ENCODE results near the gene SH3BP1. TPM values are rescaled to one million over a fixed set of nuclear protein-coding genes. Genes with fewer than 3 reads are reported as not detected.

The SH3BP1 gene
- total RNA-seq, 1 experiment from 2014 or later = 12.9 TPM

DNA sequence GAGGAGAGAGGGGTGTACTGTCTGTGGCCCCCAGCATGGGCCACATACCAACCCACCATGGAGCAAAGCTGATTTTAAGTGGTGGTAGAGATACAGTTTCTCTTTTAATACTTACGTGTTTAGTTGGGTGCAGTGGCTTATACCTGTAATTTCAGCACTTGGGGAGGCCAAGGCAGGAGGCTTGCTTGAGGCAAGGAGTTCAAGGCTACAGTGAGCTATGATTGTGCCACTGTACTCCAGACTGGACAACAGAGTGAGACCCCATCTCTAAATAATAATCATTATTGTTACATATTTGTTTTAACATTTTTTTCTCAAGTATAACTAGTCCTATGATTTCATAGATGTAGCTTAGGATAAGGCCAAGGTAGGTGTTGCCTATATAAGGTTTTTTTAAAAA lies 22.0 kb upstream of the SH3BP1 start:
- TF ChIP-seq EZH2 (IDR thresholded peaks at IDR 0.05; ENCODE audit: borderline replicate concordance, low read depth, low read length, poor library complexity, severe bottlenecking) = no peak
- TF ChIP-seq, protein P1, sequence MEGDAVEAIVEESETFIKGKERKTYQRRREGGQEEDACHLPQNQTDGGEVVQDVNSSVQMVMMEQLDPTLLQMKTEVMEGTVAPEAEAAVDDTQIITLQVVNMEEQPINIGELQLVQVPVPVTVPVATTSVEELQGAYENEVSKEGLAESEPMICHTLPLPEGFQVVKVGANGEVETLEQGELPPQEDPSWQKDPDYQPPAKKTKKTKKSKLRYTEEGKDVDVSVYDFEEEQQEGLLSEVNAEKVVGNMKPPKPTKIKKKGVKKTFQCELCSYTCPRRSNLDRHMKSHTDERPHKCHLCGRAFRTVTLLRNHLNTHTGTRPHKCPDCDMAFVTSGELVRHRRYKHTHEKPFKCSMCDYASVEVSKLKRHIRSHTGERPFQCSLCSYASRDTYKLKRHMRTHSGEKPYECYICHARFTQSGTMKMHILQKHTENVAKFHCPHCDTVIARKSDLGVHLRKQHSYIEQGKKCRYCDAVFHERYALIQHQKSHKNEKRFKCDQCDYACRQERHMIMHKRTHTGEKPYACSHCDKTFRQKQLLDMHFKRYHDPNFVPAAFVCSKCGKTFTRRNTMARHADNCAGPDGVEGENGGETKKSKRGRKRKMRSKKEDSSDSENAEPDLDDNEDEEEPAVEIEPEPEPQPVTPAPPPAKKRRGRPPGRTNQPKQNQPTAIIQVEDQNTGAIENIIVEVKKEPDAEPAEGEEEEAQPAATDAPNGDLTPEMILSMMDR (conservative IDR thresholded peaks at IDR 0.05; ENCODE audit: low read depth, low read length) = no peak
- DNase-seq (ENCODE audit: low spot score) = no peak
- intact Hi-C loops (cut with micrococcal nuclease; ENCODE audit: unreplicated experiment) = no loop called here
- POLR2A ChIA-PET (ENCODE audit: low non-redundant PET) = no interaction called here
- TSS peak; percentile 28 for BruUV-seq (replicated peaks)
- H3K4me1 ChIP-seq (ENCODE audit: insufficient read depth, low read length, poor library complexity, severe bottlenecking) = peaks cover 11% of the 10 kb centered on the region
- H3K27ac ChIP-seq (ENCODE audit: low read depth, low read length, poor library complexity, severe bottlenecking) = no peak overlapping the region
- H3K4me3 ChIP-seq (ENCODE audit: low read depth, low read length, poor library complexity, severe bottlenecking) = no peak overlapping the region
- CTCF ChIA-PET = interaction anchor here (0.8 kb wide), 1 partner anchor 25 kb away, joined by 3 read pairs; no protein-coding TSS in a partner anchor
- no peaks in the 10 kb centered on the region for H3K9me3 ChIP-seq (ENCODE audit: low read depth, low read length, poor library complexity, severe bottlenecking)
- H3K36me3 ChIP-seq (ENCODE audit: insufficient read depth, low read length, poor library complexity, severe bottlenecking) = peaks cover 43% of the 10 kb centered on the region
- H3K27me3 ChIP-seq (replicated peaks; ENCODE audit: insufficient read depth, low read depth, low read length, poor library complexity) = no peaks in the 10 kb centered on the region

DNA sequence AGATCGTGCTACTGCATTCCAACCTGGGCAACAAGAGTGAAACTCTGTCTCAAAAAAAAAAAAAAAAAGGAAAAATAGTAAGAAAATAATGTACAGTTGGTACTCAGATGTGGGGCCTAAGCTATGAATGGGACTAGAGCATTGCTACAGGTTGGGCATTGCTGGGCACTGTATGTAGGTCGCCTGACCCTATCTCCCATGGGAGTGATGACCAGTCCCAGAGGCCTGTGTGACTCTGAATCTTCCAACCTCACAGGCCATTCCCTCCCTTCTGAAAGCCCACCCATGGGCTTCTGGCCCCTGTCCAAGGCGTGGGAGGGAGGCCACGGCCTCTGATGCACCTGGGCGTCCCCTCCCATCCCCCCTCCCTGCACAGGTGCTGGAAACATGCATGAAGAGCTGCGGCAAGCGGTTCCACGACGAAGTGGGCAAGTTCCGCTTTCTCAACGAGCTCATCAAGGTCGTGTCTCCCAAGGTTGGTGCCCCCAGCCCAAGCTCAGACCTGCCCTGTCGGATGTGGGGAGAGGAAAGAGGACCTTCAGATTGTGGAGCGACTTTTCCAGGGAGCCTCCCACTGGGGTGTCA lies 21.3 kb upstream of the SH3BP1 start:
- intact Hi-C loops (cut with micrococcal nuclease; ENCODE audit: unreplicated experiment) = no loop called here
- Histone ChIP-seq H3K9me3 (ENCODE audit: low read depth, low read length, poor library complexity, severe bottlenecking) (no peaks in the 10 kb centered on the region), H3K4me1 (ENCODE audit: insufficient read depth, low read length, poor library complexity, severe bottlenecking) (peaks cover 5% of the 10 kb centered on the region), H3K27ac (ENCODE audit: low read depth, low read length, poor library complexity, severe bottlenecking) (no peak overlapping the region), H3K4me3 (ENCODE audit: low read depth, low read length, poor library complexity, severe bottlenecking) (no peak overlapping the region), H3K27me3 (replicated peaks; ENCODE audit: insufficient read depth, low read depth, low read length, poor library complexity) (no peaks in the 10 kb centered on the region), H3K36me3 (ENCODE audit: insufficient read depth, low read length, poor library complexity, severe bottlenecking) (peaks cover 45% of the 10 kb centered on the region)
- no peak for DNase-seq (ENCODE audit: low spot score)
- BruUV-seq (replicated peaks) = no TSS peak
- ChIA-PET POLR2A (ENCODE audit: low non-redundant PET) (interaction anchor here (0.9 kb wide), 1 partner anchor 11 kb away, joined by 4 read pairs; no protein-coding TSS in a partner anchor), CTCF (interaction anchor here (1.6 kb wide), 1 partner anchor 11 kb away, joined by 4 read pairs; no protein-coding TSS in a partner anchor)
- TF ChIP-seq, protein P1 (conservative IDR thresholded peaks at IDR 0.05; ENCODE audit: low read depth, low read length) = no peak
- no peak for TF ChIP-seq EZH2 (IDR thresholded peaks at IDR 0.05; ENCODE audit: borderline replicate concordance, low read depth, low read length, poor library complexity, severe bottlenecking)

DNA sequence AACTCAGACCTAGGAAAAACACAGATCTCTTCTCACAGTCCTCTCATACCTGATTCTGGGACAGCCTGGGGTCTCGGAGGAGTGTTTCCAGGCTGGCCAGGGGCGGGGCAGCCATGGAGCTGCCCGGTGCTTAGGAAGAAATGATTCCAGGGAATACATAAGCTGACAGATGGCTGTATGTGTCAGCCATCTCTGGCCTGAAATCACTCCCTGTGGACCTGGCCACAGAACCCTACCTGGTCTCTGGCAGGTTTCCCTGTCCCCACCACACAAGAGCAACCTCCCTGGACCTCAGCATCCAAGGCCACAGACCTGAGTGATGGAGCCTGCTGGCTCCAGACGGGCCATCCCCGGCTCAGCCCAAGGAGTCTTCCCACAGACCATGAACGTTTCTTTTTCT lies 20.8 kb upstream of the SH3BP1 start:
- TF ChIP-seq, protein P1 (conservative IDR thresholded peaks at IDR 0.05; ENCODE audit: low read depth, low read length) = no peak
- no peak for TF ChIP-seq EZH2 (IDR thresholded peaks at IDR 0.05; ENCODE audit: borderline replicate concordance, low read depth, low read length, poor library complexity, severe bottlenecking)
- no TSS peak for BruUV-seq (replicated peaks)
- Histone ChIP-seq H3K9me3 (ENCODE audit: low read depth, low read length, poor library complexity, severe bottlenecking) (no peaks in the 10 kb centered on the region), H3K27me3 (replicated peaks; ENCODE audit: insufficient read depth, low read depth, low read length, poor library complexity) (no peaks in the 10 kb centered on the region), H3K4me3 (ENCODE audit: low read depth, low read length, poor library complexity, severe bottlenecking) (no peak overlapping the region), H3K36me3 (ENCODE audit: insufficient read depth, low read length, poor library complexity, severe bottlenecking) (peaks cover 49% of the 10 kb centered on the region), H3K27ac (ENCODE audit: low read depth, low read length, poor library complexity, severe bottlenecking) (no peak overlapping the region), H3K4me1 (ENCODE audit: insufficient read depth, low read length, poor library complexity, severe bottlenecking) (peaks cover 3% of the 10 kb centered on the region)
- intact Hi-C loops (cut with micrococcal nuclease; ENCODE audit: unreplicated experiment) = no loop called here
- no peak for DNase-seq (ENCODE audit: low spot score)
- POLR2A ChIA-PET (ENCODE audit: low non-redundant PET) = interaction anchor here (0.9 kb wide), 1 partner anchor 10 kb away, joined by 4 read pairs; no protein-coding TSS in a partner anchor
- CTCF ChIA-PET = interaction anchor here (1.6 kb wide), 1 partner anchor 12 kb away, joined by 4 read pairs; no protein-coding TSS in a partner anchor
